8988T (cell line): Measurements from ENCODE around the gene TP63.

Experiments
- DNase-seq: peaks from one replicate; pipeline ENCODE4 v3.0.0; 2011

The TP63 gene

DNA sequence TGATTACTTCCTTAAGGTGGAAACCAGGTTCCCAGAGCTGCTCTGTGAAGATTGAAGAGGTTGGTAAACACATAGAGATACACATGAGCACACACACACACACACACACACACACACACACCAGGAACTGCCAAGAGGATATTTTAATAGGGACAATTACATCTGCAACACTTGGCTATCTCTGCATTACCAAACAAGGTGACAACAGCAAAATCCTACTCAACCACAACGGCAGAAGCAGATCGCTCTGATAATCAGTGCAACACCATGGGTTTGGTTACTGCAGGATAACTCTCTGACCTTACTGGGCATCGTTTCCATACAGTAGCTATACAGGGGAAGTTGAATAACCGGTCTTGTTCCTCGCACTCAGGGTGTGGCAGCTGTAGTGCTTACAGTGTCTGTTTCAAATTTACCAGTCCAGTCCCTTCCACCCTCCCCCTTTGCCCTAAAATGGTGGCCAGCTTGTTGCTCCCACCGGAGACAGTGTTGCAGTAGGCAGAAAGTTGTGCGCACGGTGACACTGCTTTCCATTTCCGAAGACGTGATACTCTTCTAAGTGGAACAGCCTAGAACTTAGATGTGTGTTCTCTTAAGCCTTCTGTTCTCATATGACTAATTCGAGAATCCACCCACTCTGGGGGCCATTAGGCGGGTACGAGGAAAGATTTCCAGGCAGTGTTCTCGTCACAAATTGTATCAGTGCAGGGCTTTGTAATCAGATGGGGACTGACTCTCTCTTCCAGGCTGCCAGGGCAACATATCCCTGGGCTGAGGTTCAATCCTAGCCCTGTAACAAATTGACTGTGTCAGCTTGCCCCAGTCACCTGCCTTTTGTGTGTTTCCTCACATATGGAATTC is 313.3 kb downstream of the TP63 start:
- DNase-seq, result no peak

DNA sequence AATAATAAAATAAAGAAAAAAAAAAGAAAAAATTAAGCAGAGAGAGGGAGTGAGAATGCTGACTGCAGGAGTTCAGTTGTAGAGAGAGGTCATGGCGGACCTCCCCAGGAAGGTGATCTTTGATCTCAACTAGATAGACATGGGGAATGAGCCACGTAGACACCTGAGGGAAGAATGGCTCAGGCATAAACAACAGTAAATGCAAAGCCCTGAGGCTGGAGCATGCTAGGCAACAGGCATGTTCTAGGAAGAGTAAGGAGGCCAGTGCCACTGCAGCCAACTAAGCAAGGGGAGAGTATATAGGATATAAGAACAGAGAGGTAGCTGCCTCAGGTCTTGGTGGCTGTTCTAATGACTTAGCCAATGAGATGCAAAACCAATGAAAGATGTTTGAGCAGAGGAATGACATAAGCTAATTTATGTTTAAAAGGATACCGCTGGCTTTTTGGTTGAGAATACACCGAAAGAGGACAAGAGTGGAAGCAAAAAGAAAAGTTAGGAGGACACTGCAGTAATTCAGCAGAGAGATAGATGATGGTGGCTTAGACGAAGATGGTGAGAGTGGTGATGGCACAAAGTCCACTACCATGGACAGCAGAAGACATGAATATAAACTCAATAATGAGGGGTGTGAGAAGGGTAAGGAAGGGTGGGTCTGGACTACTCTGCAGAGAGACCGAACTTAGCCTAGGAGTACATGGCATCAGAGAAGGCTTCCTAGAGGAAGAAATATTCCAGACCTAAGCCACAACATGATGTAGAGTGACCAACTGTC is 314.9 kb downstream of the TP63 start:
- no peak for DNase-seq
